Skeletal muscle cell (primary cell): Measurements from ENCODE around the gene CLOCK.

Experiments
- DNase-seq: peaks from one replicate; pipeline ENCODE4 v3.0.0-alpha.2; 2010; ENCODE audit warnings: low read depth
- H3K4me3 ChIP-seq: 2 replicates; pipeline ENCODE4 v1.5.1; 2011; ENCODE audit warnings: low read depth, mild to moderate bottlenecking, control low read depth, low read length, moderate library complexity

Gene CLOCK

DNA sequence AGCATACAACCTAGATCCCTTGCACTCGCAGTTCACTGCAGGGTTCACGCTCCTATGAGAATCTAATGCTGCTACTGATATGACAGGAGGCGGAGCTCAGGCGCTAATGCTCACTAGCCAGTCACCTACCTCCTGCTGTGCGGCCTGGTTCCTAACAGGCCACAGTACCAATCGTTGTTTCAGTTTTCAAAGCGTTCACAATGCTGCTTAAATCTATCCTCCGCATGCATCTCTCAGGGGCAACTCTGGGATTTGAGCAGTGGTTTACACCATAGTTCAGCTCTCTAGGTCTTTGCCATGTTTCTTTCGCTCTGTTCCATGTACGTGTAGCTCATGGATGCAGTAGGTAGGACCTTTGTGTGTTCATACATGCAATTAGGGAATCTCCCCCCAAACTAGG, 47.2 kb downstream of the CLOCK start:
- no peak overlapping the region for H3K4me3 ChIP-seq

DNA sequence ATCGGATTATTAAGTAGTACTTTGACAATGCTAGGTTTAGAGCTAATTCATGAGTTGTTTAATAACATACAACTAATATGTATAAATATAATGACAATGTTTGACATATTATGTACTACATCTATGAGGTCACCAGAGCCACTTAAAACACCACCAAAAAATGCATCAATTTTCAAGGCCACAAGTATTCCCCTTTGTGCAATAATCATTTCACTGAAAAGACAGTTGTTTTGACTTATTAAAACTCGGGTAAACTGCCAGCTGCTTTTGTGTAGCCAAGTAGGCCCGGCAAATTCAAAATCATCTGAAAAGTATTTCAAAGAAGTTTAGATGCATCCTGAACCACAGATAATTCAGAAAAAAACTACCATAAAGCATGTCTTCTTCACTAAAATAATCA, 48.7 kb downstream of the CLOCK start:
- no peak for DNase-seq
- no peak overlapping the region for H3K4me3 ChIP-seq

More for the DNA sequence above, 47.2 kb downstream of the CLOCK start:
- no peak for DNase-seq

DNA sequence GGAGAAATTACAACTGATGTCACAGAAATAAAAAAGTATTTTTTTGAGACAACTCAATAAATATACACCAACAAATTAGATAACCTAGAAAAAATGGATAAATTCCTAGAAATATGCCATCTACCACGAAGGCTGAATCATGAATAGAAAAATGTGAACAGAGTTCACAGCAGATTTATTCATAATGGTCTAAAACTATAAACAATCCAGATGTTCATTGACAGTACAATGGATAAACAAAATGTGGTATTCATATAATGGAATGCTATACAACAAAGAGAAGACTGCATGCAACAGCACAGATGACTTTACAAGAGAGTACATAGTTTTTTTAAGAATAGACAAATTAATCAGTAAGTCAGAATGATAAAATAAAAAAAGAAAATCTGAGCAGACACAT, 55.2 kb downstream of the CLOCK start:
- H3K4me3 ChIP-seq: no peak overlapping the region
- DNase-seq: no peak

DNA sequence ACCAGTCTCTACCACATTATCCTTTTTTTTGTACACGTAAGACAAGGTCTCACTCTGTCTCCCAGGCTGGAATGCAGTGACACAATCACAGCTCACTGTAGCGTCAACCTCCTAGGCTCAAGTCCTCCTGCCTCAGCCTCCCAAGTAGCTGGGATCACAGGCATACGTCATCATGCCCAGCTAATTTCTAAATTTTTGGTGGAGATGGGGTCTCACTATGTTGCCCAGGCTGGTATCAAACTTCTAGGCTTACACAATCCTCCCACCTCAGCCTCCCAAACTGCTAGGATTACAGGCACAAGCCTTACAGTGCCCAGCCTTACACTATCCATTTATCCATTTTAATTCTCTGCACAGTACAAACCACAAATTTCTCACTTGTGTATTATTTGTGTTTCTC, 58.0 kb downstream of the CLOCK start:
- H3K4me3 ChIP-seq: no peak overlapping the region
- DNase-seq: no peak

DNA sequence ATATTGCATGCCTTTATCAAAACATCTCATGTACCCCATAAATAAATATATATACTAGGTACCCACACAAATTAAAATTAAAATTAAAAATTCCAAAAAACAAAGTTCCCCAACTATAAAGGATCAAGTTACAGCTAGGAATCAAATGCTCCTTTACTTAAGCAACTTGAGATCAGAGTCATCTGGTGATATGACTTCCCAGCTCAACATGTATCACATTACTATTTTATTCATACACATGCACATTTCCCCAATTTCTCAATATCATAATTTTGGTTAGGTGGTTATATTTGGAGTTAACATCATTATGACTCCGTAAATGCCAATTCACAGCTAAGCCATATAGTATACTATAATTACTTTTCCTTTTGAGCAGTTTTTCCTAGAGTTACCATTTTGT, 60.9 kb downstream of the CLOCK start:
- no peak overlapping the region for H3K4me3 ChIP-seq
- DNase-seq: no peak

DNA sequence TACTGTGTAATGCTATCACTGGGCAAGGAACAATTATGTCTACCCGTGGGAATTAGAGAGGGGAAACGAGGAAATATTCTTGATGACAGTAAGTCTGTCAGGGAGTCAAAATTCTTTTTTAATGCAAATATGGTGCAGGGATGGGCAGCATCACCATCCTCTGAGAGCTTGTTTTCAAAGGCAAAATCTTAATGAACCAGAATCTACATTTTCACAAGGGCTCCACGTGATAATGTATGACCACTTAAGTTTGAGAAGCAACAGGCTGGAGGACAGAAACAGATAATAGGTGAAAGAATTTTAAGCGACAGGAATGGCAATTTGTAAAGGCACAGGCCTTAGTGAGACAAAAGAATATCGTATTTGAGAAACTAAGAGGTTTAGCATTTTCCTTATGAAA, 63.4 kb downstream of the CLOCK start:
- no peak for DNase-seq
- H3K4me3 ChIP-seq: no peak overlapping the region

DNA sequence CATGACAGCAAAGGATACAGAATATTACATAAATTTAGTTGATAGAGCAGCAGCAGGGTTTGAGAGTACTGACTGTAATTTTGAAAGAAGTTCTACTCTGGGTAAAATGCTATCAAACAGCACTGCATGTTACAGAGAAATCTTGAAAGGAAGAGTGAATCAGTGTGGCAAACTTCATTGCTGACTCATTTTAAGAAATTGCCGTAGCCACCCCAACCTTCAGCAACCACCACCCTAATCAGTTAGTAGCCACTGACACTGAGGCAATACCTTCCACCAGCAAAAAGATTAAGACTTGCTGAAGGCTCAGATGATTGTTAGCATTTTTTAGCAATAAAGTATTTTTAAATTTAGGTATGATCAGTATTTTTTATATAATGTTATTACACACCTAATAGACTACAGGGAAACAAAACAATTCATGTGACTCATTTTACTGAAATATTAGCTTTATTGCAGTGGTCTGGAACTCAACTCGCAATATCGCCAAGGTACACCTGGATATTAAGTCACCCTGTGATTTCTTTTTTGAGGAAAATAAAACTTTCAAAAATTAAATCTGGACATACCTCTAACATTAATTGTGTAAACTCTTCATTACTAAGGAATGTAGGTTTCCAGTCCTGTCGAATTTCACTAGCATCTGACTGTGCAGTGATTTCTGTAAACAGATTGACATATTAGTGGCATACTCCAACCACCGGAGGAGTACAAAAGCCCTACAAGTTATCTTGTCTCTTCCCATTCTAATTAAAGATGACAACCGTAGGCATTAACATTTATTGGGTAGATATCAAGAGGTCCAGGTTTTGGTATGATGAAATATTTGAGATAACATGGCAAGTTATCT, 71.1 kb downstream of the CLOCK start:
- H3K4me3 ChIP-seq: no peak overlapping the region
- DNase-seq: peak; percentile 29

DNA sequence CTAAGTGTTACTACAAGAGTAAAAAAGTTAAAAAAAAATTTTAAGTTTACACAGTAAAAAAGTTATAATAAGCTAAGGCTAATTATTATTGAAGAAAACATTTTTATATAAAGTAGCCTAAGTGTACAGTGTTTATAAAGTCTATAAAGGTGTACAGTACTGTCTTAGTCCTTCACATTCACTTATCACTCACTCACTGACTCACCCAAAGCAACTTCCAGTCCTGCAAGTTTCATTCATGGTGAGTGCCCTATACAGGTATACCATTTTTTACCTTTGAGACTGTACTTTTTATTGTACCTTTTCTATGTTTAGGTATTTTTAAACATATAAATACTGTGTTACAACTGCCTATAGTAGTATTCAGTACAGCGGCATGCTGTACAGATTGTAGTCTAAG, 76.7 kb downstream of the CLOCK start:
- H3K4me3 ChIP-seq: no peak overlapping the region
- no peak for DNase-seq

DNA sequence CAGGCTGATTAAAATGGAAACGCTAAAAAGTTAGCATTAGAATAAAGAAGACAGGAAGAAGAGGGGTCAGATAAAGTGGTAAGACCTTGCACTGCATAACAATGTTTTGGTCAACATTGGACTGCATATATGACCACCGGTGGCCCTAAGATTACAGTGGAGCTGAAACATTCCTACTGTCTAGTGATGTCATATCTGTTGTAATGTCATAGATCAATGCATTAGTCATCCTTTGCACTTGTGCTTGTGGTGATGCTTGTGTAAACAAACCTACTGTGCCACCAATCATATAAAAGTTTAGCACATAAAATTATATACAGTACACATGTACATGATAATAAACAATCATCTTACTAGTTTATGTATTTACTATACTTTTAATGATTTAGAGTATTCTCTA, 78.0 kb downstream of the CLOCK start:
- H3K4me3 ChIP-seq: no peak overlapping the region
- DNase-seq: peak; percentile 24

DNA sequence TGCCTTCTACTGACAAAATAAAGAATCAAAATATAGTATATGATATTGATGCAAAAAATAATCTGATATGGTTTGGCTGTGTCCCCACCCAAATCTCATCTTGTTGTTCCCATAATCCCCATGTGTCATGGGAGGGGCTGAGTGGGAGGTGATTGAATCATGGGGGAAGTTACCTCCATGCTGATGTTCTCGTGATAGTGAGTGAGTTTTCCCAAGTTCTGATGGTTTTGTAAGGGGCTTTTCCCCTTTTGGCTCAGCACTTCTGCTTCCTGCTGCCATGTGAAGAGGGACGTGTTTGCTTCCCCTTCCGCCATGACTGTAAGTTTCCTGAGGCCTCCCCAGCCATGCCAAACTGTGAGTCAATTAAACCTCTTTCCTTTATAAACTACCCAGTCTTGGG, 80.7 kb downstream of the CLOCK start:
- H3K4me3 ChIP-seq: no peak overlapping the region
- DNase-seq: no peak

DNA sequence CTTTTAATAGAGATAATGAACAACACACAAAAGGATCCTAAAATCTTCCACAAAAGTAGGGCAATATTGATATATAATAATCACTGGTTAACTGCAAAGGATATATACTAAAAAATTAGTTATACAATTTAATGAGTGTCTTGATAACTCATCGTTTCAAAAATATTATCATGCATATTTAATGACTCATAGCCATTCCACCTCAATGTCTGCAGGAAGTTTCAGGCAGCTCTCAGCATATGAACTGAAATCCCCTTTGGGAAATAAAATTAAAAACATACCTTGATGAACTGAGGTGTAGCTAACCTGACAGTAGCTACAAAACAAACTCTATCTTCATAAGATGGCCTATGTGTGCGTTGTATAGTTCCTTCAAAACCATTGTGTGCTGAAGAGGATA, 88.1 kb downstream of the CLOCK start:
- DNase-seq: no peak
- no peak overlapping the region for H3K4me3 ChIP-seq

DNA sequence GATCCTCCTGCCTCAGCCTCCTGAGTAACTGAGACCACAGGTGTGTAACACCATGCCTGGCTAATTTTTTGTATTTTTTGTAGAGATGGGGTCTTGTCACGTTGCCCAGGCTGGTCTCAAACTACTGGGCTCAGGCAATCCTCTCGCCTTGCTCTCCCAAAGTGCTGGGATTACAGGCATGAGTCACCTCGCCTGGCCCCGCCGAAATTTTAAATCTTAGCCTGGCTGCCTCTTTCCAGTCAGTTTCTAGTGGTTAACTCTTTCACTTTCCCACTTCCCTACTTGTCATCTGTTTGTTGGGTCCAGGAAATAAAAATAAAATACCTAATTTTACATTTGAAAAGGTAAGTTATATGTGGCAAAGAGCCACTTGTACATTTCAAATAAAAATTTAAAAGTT, 88.5 kb downstream of the CLOCK start:
- H3K4me3 ChIP-seq: no peak overlapping the region
- no peak for DNase-seq

DNA sequence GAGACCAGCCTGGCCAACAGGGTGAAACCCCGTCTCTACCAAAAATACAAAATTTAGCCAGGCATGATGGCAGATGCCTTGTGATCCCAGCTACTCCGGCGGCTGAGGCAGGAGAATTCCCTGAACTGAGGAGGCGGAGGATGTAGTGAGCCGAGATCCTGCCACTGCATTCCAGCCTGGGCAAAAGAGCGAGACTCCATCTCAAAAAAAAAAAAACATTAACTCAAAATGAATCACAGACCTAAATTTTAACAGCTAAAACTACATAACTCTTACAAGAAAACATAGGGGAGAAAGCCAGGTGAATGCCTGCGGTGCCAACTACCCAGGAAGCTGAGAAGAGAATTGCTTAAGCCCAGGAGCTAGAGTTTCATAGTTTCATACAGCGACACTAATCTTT, 96.1 kb downstream of the CLOCK start:
- H3K4me3 ChIP-seq: no peak overlapping the region
- no peak for DNase-seq

DNA sequence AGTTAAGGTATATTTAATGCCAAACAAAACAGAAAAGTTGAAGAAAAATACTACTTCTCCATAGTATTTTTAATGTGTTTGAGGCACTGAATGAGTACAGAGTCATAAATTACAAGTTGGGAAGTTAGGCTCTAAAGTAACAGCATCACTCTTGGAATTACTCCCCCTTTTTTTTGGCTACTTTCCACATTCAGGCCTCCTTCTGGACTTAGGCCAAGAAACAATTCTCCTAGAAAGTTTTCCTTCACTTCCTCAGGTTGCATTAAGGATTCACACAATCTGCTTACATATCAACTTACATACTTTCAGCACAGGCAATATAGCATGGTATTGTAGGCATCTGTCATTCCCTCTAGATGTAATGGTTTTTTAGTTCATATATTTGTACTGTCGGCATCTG, 98.9 kb downstream of the CLOCK start:
- DNase-seq: peak; percentile 23
- H3K4me3 ChIP-seq: no peak overlapping the region

DNA sequence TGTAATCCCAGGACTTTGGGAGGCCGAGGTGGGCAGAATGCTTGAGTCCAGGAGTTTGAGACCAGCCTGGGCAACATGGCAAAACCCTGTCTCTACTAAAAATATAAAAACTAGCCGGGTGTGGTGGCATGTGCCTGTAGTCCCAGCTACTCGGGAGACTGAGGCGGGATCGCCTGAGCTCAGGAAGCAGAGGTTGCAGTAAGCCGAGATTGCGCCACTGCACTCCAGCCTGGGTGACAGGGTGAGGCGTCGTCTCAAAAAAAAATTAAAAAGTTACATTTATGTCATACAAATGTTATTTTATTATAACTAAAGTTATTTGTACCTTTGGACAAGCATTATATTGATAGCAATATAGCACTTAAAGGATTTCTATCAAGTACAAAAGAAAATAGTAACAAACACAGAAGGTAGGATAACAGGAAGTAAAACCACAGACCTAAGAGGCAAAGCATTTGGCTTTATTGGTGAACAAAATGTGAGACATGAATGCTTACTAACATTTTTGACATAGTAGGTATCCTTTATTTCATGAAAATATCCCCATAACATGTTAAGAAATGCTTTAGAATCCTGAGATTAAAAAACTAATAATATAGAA, 99.5 kb downstream of the CLOCK start:
- H3K4me3 ChIP-seq: no peak overlapping the region
- no peak for DNase-seq

DNA sequence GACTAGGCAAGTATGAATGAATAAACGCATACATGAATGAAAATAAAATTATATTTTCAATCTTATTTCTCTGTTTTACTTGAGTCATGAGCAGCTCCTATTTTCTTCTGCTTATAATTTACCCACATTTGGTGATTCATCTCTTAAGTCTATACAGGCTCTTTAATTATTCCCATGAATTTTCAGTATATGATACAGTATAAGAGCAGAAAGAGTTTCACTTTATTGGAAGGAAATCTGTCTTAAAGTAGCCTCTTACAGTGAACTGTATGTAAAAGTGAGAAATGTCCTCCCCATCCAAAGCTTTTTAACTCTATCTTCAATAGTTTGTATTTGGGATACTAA, 100.2 kb downstream of the CLOCK start:
- no peak for DNase-seq
- H3K4me3 ChIP-seq: no peak overlapping the region

DNA sequence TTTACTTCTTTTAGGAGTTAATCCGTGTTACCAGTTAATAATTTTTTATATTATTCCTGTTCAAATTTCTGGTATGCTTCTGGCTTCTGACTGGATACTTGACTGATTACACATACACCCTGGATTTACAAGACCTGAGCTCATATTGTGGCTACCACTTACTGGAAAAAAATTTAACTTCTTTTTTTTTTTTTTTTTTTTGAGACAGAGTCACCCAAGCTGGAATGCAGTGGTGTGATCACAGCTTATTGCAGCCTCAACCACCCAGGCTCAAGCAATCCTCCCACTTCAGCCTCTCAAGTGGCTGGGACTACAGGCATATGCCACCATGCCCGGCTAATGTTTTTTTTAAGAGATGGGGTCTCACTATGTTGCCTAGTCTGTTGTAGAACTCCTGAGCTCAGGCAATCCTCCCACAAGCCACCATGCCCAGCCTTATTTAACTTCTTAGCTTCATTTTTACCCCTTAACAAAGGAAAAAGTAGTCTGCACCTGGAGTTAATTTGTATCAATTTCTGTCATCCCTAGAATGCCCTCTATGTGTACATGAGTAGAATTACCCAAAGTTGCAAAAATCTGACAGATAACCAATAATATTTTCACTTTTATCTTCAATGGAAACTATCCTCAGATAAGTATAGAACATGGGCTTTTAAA, 100.7 kb downstream of the CLOCK start:
- peak; percentile 31 for DNase-seq
- H3K4me3 ChIP-seq: no peak overlapping the region

DNA sequence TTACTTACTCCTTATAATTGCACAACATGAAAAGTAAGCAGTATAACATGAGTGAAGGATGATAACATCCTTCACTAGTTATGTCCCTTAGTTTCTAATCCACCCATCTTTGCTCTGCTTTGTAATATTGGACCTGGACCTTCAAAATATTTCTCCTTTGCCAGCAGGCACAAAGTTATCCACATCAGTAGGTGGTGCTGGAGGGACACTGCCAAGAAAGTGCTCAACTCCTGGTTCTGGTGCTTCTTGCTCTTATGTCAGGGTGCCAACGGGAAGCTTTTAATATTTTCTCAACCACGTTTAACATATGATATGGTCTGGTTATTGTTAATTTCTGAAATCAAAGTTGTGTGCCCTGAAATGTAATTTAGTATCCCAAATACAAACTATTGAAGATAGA, 101.9 kb downstream of the CLOCK start:
- no peak for DNase-seq
- H3K4me3 ChIP-seq: no peak overlapping the region

DNA sequence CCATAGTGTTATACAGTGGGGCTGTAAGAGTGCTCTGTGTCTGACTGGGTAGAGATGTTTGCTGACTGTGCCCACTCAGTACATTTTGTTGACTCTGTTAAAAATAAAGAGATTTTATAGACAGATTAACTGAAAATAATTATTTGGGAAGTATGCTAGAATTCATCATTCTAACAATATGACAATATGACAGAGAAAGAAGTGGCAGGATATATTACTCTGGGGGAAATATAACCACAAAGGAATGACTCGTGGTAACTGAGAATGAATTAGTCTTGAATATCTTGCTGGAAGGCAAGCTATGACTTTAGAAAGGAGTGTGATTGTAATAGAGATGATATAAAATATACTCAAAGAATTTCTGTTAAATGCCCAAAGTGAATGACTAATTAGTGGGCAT, 104.2 kb downstream of the CLOCK start:
- DNase-seq: no peak
- H3K4me3 ChIP-seq: no peak overlapping the region

DNA sequence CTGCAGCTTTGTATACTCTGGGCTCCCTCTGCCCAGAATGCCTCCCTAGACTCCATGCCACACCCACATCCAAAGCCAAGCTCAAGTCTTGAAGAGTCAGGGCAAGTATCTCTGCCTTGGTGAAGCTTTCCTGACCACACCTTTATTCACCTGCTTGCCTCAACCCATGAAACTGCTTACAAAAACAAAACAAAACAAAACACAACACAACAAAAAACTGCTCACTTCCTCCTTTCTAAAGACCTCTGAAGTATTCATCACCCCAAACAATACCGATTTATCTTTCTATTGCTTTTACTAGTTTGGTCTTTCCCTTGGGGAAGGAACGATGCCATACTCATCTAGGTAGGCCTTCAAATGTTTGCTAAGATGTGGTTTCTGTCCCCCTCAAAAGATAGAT, 105.9 kb downstream of the CLOCK start:
- DNase-seq: no peak

DNA sequence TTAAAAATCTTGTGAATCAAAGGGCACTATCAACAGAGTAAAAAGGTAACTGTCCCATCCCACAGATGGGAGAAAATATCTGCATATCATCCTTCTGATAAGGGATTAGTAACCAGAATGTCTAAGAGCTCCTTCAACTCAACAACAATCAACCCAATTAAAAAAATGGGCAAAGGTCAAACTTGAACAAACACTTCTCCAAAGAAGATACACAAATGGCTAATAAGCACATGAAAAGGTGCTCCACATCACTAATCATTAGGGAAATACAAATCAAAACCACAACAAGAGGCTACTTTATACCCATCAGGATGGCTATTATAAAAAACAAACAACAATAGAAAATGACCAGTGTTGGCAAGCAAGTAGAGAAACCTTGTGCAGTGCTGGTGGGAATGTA, 107.7 kb downstream of the CLOCK start:
- H3K4me3 ChIP-seq: no peak overlapping the region
- DNase-seq: no peak

More for the DNA sequence above, 105.9 kb downstream of the CLOCK start:
- no peak overlapping the region for H3K4me3 ChIP-seq
